HepG2 (cell line): Measurements from ENCODE around the gene IKZF2. TPM values are rescaled to one million over a fixed set of nuclear protein-coding genes. Genes with fewer than 3 reads are reported as not detected.

Source experiments
- ATAC-seq: fragments of 200-7000 bp; cut with Tn5 transposase; 3 replicates; pipeline ENCODE4 v1.9.1; 2020; ENCODE audit warnings: mild to moderate bottlenecking, moderate library complexity
- BruUV-seq: library from RNA; stranded (reverse); fragments of 400-500 nt; replicated peaks from 2 replicates; lab custom pipeline; 2021; lab: Mats Ljungman, UMichigan
- CTCF ChIA-PET: fragments of 300-600 bp; formaldehyde crosslinking; extraction: SDS; loops from one replicate; lab custom pipeline; 2021; ENCODE audit warnings: low total read pairs, inconsistent platforms, low intra/inter-chr PET ratio; lab: Yijun Ruan, JAX
- POLR2A ChIA-PET: fragments of 350-600 bp; sonication (Branson Sonifier 250); formaldehyde crosslinking; loops from one replicate; lab custom pipeline; 2020; ENCODE audit warnings: antibody characterized with exemption, inconsistent platforms; lab: Yijun Ruan, JAX
- DNase-seq: peaks from one replicate; pipeline ENCODE4 v3.0.0-alpha.2; 2015; ENCODE audit warnings: low spot score
- FAIRE-seq: peaks from 3 replicates; lab custom pipeline; 2011; peaks lifted over from hg19 to GRCh38; lab: Jason Lieb, UNC
- H2AFZ ChIP-seq: one replicate; pipeline ENCODE4 v1.6.1; 2011; ENCODE audit warnings: low read length, inconsistent platforms
- H3K27ac ChIP-seq: fragments of 300-600 bp; 3 replicates; pipeline ENCODE4 v1.8.0; 2011; ENCODE audit warnings: mixed run types, mild to moderate bottlenecking, mixed read lengths, low read length, inconsistent platforms; ENCODE audit not compliant: insufficient read depth; ENCODE audit errors: extremely low read length
- H3K27me3 ChIP-seq, 2 experiments: fragments of 200-600 bp in 1 of 2; 2 replicates in 1 of 2; 3 replicates in 1 of 2; pipeline versions ENCODE4 v1.6.0 to v1.8.0; 2011; ENCODE audit warnings: low read length in 2 of 2, mild to moderate bottlenecking in 2 of 2, moderate library complexity in 2 of 2, inconsistent platforms in 1 of 2; ENCODE audit not compliant: insufficient read depth in 2 of 2, control insufficient read depth in 1 of 2
- H3K36me3 ChIP-seq, 2 experiments: fragments of 200-600 bp in 1 of 2; replicated peaks in 1 of 2; 2 replicates in 1 of 2; 3 replicates in 1 of 2; pipeline versions ENCODE4 v1.5.1 to v1.8.0; 2011; ENCODE audit warnings: low read length in 2 of 2, inconsistent platforms in 1 of 2; ENCODE audit not compliant: insufficient read depth in 2 of 2, control insufficient read depth in 1 of 2
- H3K4me1 ChIP-seq: 2 replicates; pipeline ENCODE4 v1.5.1; 2012; ENCODE audit warnings: low read length, inconsistent platforms; ENCODE audit not compliant: insufficient read depth
- H3K4me2 ChIP-seq: 2 replicates; pipeline ENCODE4 v1.6.0; 2011; ENCODE audit warnings: low read depth, low read length, inconsistent platforms
- H3K4me3 ChIP-seq, 3 experiments: fragments of 200-600 bp in 1 of 3; sonication (generic), shearing (Covaris generic) in 1 of 3; replicated peaks in 1 of 3; 2 replicates each; pipeline ENCODE4 v1.5.1; 2011 to 2016; ENCODE audit warnings: low read length in 3 of 3, inconsistent platforms in 2 of 3, low read depth in 2 of 3, mild to moderate bottlenecking in 2 of 3, control low read depth in 1 of 3, mixed read lengths in 1 of 3; ENCODE audit not compliant: insufficient read depth in 1 of 3
- H3K79me2 ChIP-seq: one replicate; pipeline ENCODE4 v1.6.1; 2011; ENCODE audit warnings: low read length, inconsistent platforms; ENCODE audit not compliant: insufficient read depth
- H3K9ac ChIP-seq: 2 replicates; pipeline ENCODE4 v1.6.0; 2011; ENCODE audit warnings: mild to moderate bottlenecking, low read depth, low read length, inconsistent platforms; ENCODE audit not compliant: insufficient read depth
- H3K9me3 ChIP-seq: 2 replicates; pipeline ENCODE4 v1.5.1; 2012; ENCODE audit warnings: mild to moderate bottlenecking, low read length
- H4K20me1 ChIP-seq: 2 replicates; pipeline ENCODE4 v1.6.0; 2011; ENCODE audit warnings: inconsistent platforms, mild to moderate bottlenecking, low read length, moderate library complexity; ENCODE audit not compliant: insufficient read depth
- ATF2 ChIP-seq: sonication (generic); formaldehyde crosslinking; IDR thresholded peaks from 2 replicates; pipeline ENCODE4 v1.4.0; 2020; ENCODE audit warnings: missing genetic modification reagents
- CREBL2 ChIP-seq: sonication (generic); formaldehyde crosslinking; IDR thresholded peaks from 2 replicates; pipeline ENCODE4 v1.8.1; 2023; ENCODE audit warnings: missing genetic modification reagents, mild to moderate bottlenecking, borderline replicate concordance
- HBP1 ChIP-seq: IDR thresholded peaks from 2 replicates; pipeline ENCODE4 v1.6.1; 2016; ENCODE audit warnings: low read depth, control low read depth
- IKZF4 ChIP-seq: sonication (generic); formaldehyde crosslinking; IDR thresholded peaks from 2 replicates; pipeline ENCODE4 v1.5.1; 2020; ENCODE audit warnings: borderline replicate concordance, mild to moderate bottlenecking, low read depth, missing genetic modification reagents; ENCODE audit errors: not compliant biosample characterization
- MBD4 ChIP-seq: IDR thresholded peaks from 2 replicates; pipeline ENCODE4 v1.6.1; 2012; ENCODE audit warnings: low read length, inconsistent platforms, borderline replicate concordance
- PHF20 ChIP-seq: sonication (generic); formaldehyde crosslinking; IDR thresholded peaks from 2 replicates; pipeline ENCODE4 v1.5.0; 2020; ENCODE audit warnings: mild to moderate bottlenecking, missing genetic modification reagents
- RORA ChIP-seq: sonication (generic); formaldehyde crosslinking; IDR thresholded peaks from 2 replicates; pipeline ENCODE4 v1.5.0; 2020; ENCODE audit warnings: mild to moderate bottlenecking, missing genetic modification reagents, moderate library complexity
- TBP ChIP-seq: sonication (generic); formaldehyde crosslinking; IDR thresholded peaks from 2 replicates; pipeline ENCODE4 v1.5.0; 2020; ENCODE audit warnings: missing genetic modification reagents
- TMF1 ChIP-seq: sonication (generic); formaldehyde crosslinking; IDR thresholded peaks from 2 replicates; pipeline ENCODE4 v1.8.1; 2022; ENCODE audit warnings: low read depth, missing genetic modification reagents
- ZBTB1 ChIP-seq: sonication (generic); formaldehyde crosslinking; IDR thresholded peaks from 2 replicates; pipeline ENCODE4 v1.4.0; 2020; ENCODE audit warnings: missing genetic modification reagents, borderline replicate concordance
- ZBTB14 ChIP-seq: sonication (generic); formaldehyde crosslinking; IDR thresholded peaks from 2 replicates; pipeline ENCODE4 v1.4.0; 2020; ENCODE audit warnings: missing genetic modification reagents
- ZNF317 ChIP-seq: sonication (generic); formaldehyde crosslinking; IDR thresholded peaks from 2 replicates; pipeline ENCODE4 v1.5.0; 2020; ENCODE audit warnings: mild to moderate bottlenecking, missing genetic modification reagents
- ZNF484 ChIP-seq: sonication (generic); formaldehyde crosslinking; IDR thresholded peaks from 2 replicates; pipeline ENCODE4 v1.5.1; 2020; ENCODE audit warnings: mild to moderate bottlenecking, low read depth, missing genetic modification reagents, borderline replicate concordance
- ZNF510 ChIP-seq: sonication (generic); formaldehyde crosslinking; IDR thresholded peaks from 2 replicates; pipeline ENCODE4 v1.4.0; 2020; ENCODE audit warnings: low read depth, mild to moderate bottlenecking, missing genetic modification reagents
- ZNF570 ChIP-seq: sonication (generic); formaldehyde crosslinking; IDR thresholded peaks from 2 replicates; pipeline ENCODE4 v1.4.0; 2020; ENCODE audit warnings: mild to moderate bottlenecking, missing genetic modification reagents, borderline replicate concordance
- ZNF615 ChIP-seq: sonication (generic); formaldehyde crosslinking; IDR thresholded peaks from 2 replicates; pipeline ENCODE4 v1.5.0; 2020; ENCODE audit warnings: mild to moderate bottlenecking, missing genetic modification reagents, borderline replicate concordance
- ZNF644 ChIP-seq: IDR thresholded peaks from 2 replicates; pipeline ENCODE4 v1.6.1; 2016; ENCODE audit warnings: low read depth
- ZNF878 ChIP-seq: sonication (generic); formaldehyde crosslinking; IDR thresholded peaks from 2 replicates; pipeline ENCODE4 v1.8.1; 2023; ENCODE audit warnings: mild to moderate bottlenecking, missing genetic modification reagents, moderate library complexity
- WGBS: methylation state at CpG from one replicate; pipeline ENCODE4 v1.1.6; 2017; ENCODE audit warnings: low lambda C conversion rate; 5-methylcytosine and 5-hydroxymethylcytosine counted together
- in situ Hi-C: cut with HindIII; loops from 2 replicates; pipeline ENCODE4 v1.10.0; 2017; ENCODE audit warnings: low pct_unique_long_range_greater_than_20kb; ENCODE audit not compliant: extremely low pct_ligation_motif_present
- intact Hi-C: fragments of 100-400 bp; cut with micrococcal nuclease; formaldehyde crosslinking; loops from one replicate; pipeline ENCODE4 v1.10.0; 2022; ENCODE audit not compliant: unreplicated experiment
- polyA plus RNA-seq, 8 experiments: library from polyadenylated mRNA; depleted of rRNA in 3 of 8; stranded (reverse) in 7 of 8; unstranded in 1 of 8; fragments of >200 nt; fragmentation: Illumina TruSeq in 4 of 8; extraction: Trizol in 4 of 8; gene quantifications; 2 replicates each; pipeline versions ENCODE4 v1.2.1 to v1.2.3, GENCODE V29; 2011 to 2016; ENCODE audit warnings: low read depth in 4 of 8, missing spikeins in 1 of 8, mixed read lengths in 1 of 8; ENCODE audit not compliant: insufficient read depth in 1 of 8
- total RNA-seq, 5 experiments: library from RNA; depleted of rRNA; stranded (reverse); fragments of >200 nt; fragmentation: Illumina TruSeq; extraction: Trizol; gene quantifications; 2 replicates each; pipeline ENCODE4 v1.2.3, GENCODE V29; 2016; ENCODE audit warnings: low read depth in 1 of 5

IKZF2 gene
- total and polyA plus RNA-seq, 2 of the 13 experiments (the other 11 are each of a cell fraction or from before 2014, with no cell fraction given), result 0.18 to 0.86 TPM

- Histone ChIP-seq H3K4me2 (no peak overlapping the region), H3K9me3 (no peaks in the 10 kb centered on the region), H4K20me1 (no peaks in the 10 kb centered on the region), H3K27me3 (no peaks in the 10 kb centered on the region), H3K9ac (no peak overlapping the region), H2AFZ (no peak overlapping the region), H3K4me1 (no peaks in the 10 kb centered on the region), H3K79me2 (no peaks in the 10 kb centered on the region), H3K4me3 (no peak overlapping the region), H3K36me3 (no peaks in the 10 kb centered on the region), H3K27ac (no peak overlapping the region)
- ChIA-PET CTCF (no interaction called here), POLR2A (no interaction called here)
- no TSS peak for BruUV-seq
- FAIRE-seq, result no peak
- WGBS, result 10% methylated on average over 2 of the region's 2 CpGs
- ATAC-seq, result no peak
- DNase-seq, result no peak
- intact Hi-C loops (no loop called here), in situ Hi-C loops (no loop called here)
- no peak for TF ChIP-seq TBP
- TF ChIP-seq HBP1 (CRISPR knock-in tag), result no peak
- TF ChIP-seq ZBTB14 (CRISPR knock-in tag), result no peak
- TF ChIP-seq MBD4, result no peak
- no peak for TF ChIP-seq ATF2 (CRISPR knock-in tag)
- no peak for TF ChIP-seq ZNF644 (CRISPR knock-in tag)
- no peak for TF ChIP-seq ZNF570 (CRISPR knock-in tag)
- TF ChIP-seq ZNF317 (CRISPR knock-in tag), result no peak
- no peak for TF ChIP-seq IKZF4
- no peak for TF ChIP-seq RORA (CRISPR knock-in tag)
- no peak for TF ChIP-seq ZNF510
- TF ChIP-seq ZNF484, result no peak
- TF ChIP-seq PHF20, result no peak
- TF ChIP-seq ZNF615, result no peak
- TF ChIP-seq TMF1 (CRISPR knock-in tag), result no peak
- TF ChIP-seq CREBL2 (CRISPR knock-in tag), result no peak
- no peak for TF ChIP-seq ZBTB1 (CRISPR knock-in tag)
- no peak for TF ChIP-seq ZNF878 (CRISPR knock-in tag)
- TF ChIP-seq, all 625 proteins: peak for 0
Measured at GRCh38 chr2:213064099-213064498, 87.3 kb downstream of the IKZF2 start.
